ENCODE measurements around the gene LORICRIN.
"Not testable (repeated sequence)": the region's sequence is repeated elsewhere in the genome, so short reads cannot be mapped to it uniquely, and the experiment has no call there.

LORICRIN gene

GRCh38 chr1:153228491-153228890 lies 31.0 kb upstream of the LORICRIN start:
- no peak overlapping the region for H3K9ac ChIP-seq
- TF ChIP-seq Cebpa-rat (IDR thresholded peaks at IDR 0.05) = no peak
- H4K20me1 ChIP-seq = no peaks in the 10 kb centered on the region

GRCh38 chr1:153229076-153229829 lies 30.2 kb upstream of the LORICRIN start:
- not testable (repeated sequence) for H3K36me3 ChIP-seq, H3K4me3 ChIP-seq, H3K27ac ChIP-seq, H3K27me3 ChIP-seq, H3K4me1 ChIP-seq, H3K9ac ChIP-seq, H3K4me2 ChIP-seq, H4K20me1 ChIP-seq, H3K9me3 ChIP-seq

More at GRCh38 chr1:153228491-153228890, 31.0 kb upstream of the LORICRIN start:
- no peaks in the 10 kb centered on the region for H3K36me3 ChIP-seq
- no peak overlapping the region for H3K4me2 ChIP-seq
- no peak overlapping the region for H3K4me3 ChIP-seq
- H3K9me3 ChIP-seq = no peaks in the 10 kb centered on the region
- H3K27me3 ChIP-seq = no peaks in the 10 kb centered on the region
- no peaks in the 10 kb centered on the region for H3K4me1 ChIP-seq
- no peak overlapping the region for H3K27ac ChIP-seq

- Histone ChIP-seq H3K4me3 (no peak overlapping the region), H3K27me3 (no peaks in the 10 kb centered on the region), H3K36me3 (no peaks in the 10 kb centered on the region), H3K4me1 (no peaks in the 10 kb centered on the region), H3K9ac (no peak overlapping the region), H3K27ac (no peak overlapping the region), H3K4me2 (no peak overlapping the region), H4K20me1 (no peaks in the 10 kb centered on the region), H3K9me3 (no peaks in the 10 kb centered on the region)
- no peak for TF ChIP-seq Cebpa-rat (IDR thresholded peaks at IDR 0.05)
Observed at GRCh38 chr1:153231363-153231762, 28.1 kb upstream of the LORICRIN start.

- Histone ChIP-seq H3K9ac (no peak overlapping the region), H3K27me3 (no peaks in the 10 kb centered on the region), H3K4me2 (no peak overlapping the region), H4K20me1 (no peaks in the 10 kb centered on the region), H3K4me3 (no peak overlapping the region), H3K4me1 (no peaks in the 10 kb centered on the region), H3K27ac (no peak overlapping the region), H3K9me3 (no peaks in the 10 kb centered on the region), H3K36me3 (no peaks in the 10 kb centered on the region)
- TF ChIP-seq Cebpa-rat (IDR thresholded peaks at IDR 0.05) = no peak
Observed at GRCh38 chr1:153231785-153232184, 27.7 kb upstream of the LORICRIN start.

GRCh38 chr1:153232553-153232952 lies 26.9 kb upstream of the LORICRIN start:
- H3K9me3 ChIP-seq = no peaks in the 10 kb centered on the region
- no peak overlapping the region for H3K4me3 ChIP-seq
- H3K27ac ChIP-seq = no peak overlapping the region
- no peaks in the 10 kb centered on the region for H3K4me1 ChIP-seq
- H3K36me3 ChIP-seq = no peaks in the 10 kb centered on the region
- no peaks in the 10 kb centered on the region for H4K20me1 ChIP-seq
- no peak for TF ChIP-seq Cebpa-rat (IDR thresholded peaks at IDR 0.05)
- H3K27me3 ChIP-seq = no peaks in the 10 kb centered on the region
- no peak overlapping the region for H3K9ac ChIP-seq
- H3K4me2 ChIP-seq = no peak overlapping the region

- H3K27ac ChIP-seq = no peak overlapping the region
- H4K20me1 ChIP-seq = no peaks in the 10 kb centered on the region
- no peaks in the 10 kb centered on the region for H3K27me3 ChIP-seq
- H3K4me3 ChIP-seq = no peak overlapping the region
- no peaks in the 10 kb centered on the region for H3K36me3 ChIP-seq
- no peaks in the 10 kb centered on the region for H3K9me3 ChIP-seq
- H3K4me2 ChIP-seq = no peak overlapping the region
- H3K9ac ChIP-seq = no peak overlapping the region
- TF ChIP-seq Cebpa-rat (IDR thresholded peaks at IDR 0.05) = no peak
- H3K4me1 ChIP-seq = no peaks in the 10 kb centered on the region
Observed at GRCh38 chr1:153233448-153233847, 26.0 kb upstream of the LORICRIN start.

GRCh38 chr1:153238527-153238926 lies 21.0 kb upstream of the LORICRIN start:
- TF ChIP-seq Cebpa-rat (IDR thresholded peaks at IDR 0.05) = no peak
- H3K9me3 ChIP-seq = no peaks in the 10 kb centered on the region

GRCh38 chr1:153242160-153242559 lies 17.3 kb upstream of the LORICRIN start:
- Histone ChIP-seq H3K9me3 (peaks cover 9% of the 10 kb centered on the region; the same call in 1 of the 2 replicates), H3K4me3 (no peak overlapping the region), H3K36me3 (no peaks in the 10 kb centered on the region), H3K4me1 (no peaks in the 10 kb centered on the region), H3K9ac (no peak overlapping the region), H3K27me3 (no peaks in the 10 kb centered on the region), H3K27ac (no peak overlapping the region), H3K4me2 (no peak overlapping the region), H4K20me1 (no peaks in the 10 kb centered on the region)
- no peak for TF ChIP-seq Cebpa-rat (IDR thresholded peaks at IDR 0.05)

More at GRCh38 chr1:153238527-153238926, 21.0 kb upstream of the LORICRIN start:
- Histone ChIP-seq H3K27me3 (no peaks in the 10 kb centered on the region), H3K4me3 (no peak overlapping the region), H4K20me1 (no peaks in the 10 kb centered on the region), H3K36me3 (no peaks in the 10 kb centered on the region), H3K4me1 (no peaks in the 10 kb centered on the region), H3K9ac (no peak overlapping the region), H3K27ac (no peak overlapping the region), H3K4me2 (no peak overlapping the region)

GRCh38 chr1:153245466-153245865 lies 14.0 kb upstream of the LORICRIN start:
- H3K4me1 ChIP-seq = peaks cover 10% of the 10 kb centered on the region
- no peaks in the 10 kb centered on the region for H4K20me1 ChIP-seq
- peaks cover 9% of the 10 kb centered on the region; the same call in 1 of the 2 replicates for H3K9me3 ChIP-seq
- H3K4me2 ChIP-seq = no peak overlapping the region
- no peak overlapping the region for H3K27ac ChIP-seq
- H3K27me3 ChIP-seq = no peaks in the 10 kb centered on the region
- H3K4me3 ChIP-seq = no peak overlapping the region
- no peak overlapping the region for H3K9ac ChIP-seq
- H3K36me3 ChIP-seq = no peaks in the 10 kb centered on the region
- TF ChIP-seq Cebpa-rat (IDR thresholded peaks at IDR 0.05) = no peak

GRCh38 chr1:153246018-153246417 lies 13.5 kb upstream of the LORICRIN start:
- no peak overlapping the region for H3K9ac ChIP-seq
- H3K4me1 ChIP-seq = peaks cover 16% of the 10 kb centered on the region
- H3K27ac ChIP-seq = no peak overlapping the region
- H3K9me3 ChIP-seq = peaks cover 9% of the 10 kb centered on the region; the same call in 1 of the 2 replicates
- no peaks in the 10 kb centered on the region for H3K27me3 ChIP-seq
- H3K4me2 ChIP-seq = no peak overlapping the region
- no peak for TF ChIP-seq Cebpa-rat (IDR thresholded peaks at IDR 0.05)
- H3K36me3 ChIP-seq = no peaks in the 10 kb centered on the region
- no peak overlapping the region for H3K4me3 ChIP-seq
- H4K20me1 ChIP-seq = no peaks in the 10 kb centered on the region
